CD4-positive, alpha-beta T cell treated with Interleukin-21 for 1 hour (primary cell): ENCODE measurements around the gene PMFBP1.

Experiments used
- DNase-seq: peaks from one replicate; pipeline ENCODE4 v3.0.0-alpha.2; 2020

Gene PMFBP1

GRCh38 chr16:72187551-72187950 lies 15.6 kb upstream of the PMFBP1 start:
- DNase-seq = no peak

GRCh38 chr16:72182976-72183375 lies 11.0 kb upstream of the PMFBP1 start:
- DNase-seq = peak; percentile 19

GRCh38 chr16:72179204-72179970 lies 7.4 kb upstream of the PMFBP1 start:
- DNase-seq = no peak

- DNase-seq = no peak
Measured at GRCh38 chr16:72174726-72175125, 2.8 kb upstream of the PMFBP1 start.

- DNase-seq = no peak
Measured at GRCh38 chr16:72173997-72174396, 2.0 kb upstream of the PMFBP1 start.

GRCh38 chr16:72171236-72171635 lies 719 bp downstream of the PMFBP1 start:
- no peak for DNase-seq

GRCh38 chr16:72169708-72170107 lies 2.2 kb downstream of the PMFBP1 start:
- DNase-seq = no peak

GRCh38 chr16:72168365-72168764 lies 3.6 kb downstream of the PMFBP1 start:
- no peak for DNase-seq

GRCh38 chr16:72166954-72167561 lies 4.9 kb downstream of the PMFBP1 start:
- DNase-seq = no peak

- no peak for DNase-seq
Measured at GRCh38 chr16:72166151-72166550, 5.8 kb downstream of the PMFBP1 start.

- no peak for DNase-seq
Measured at GRCh38 chr16:72164691-72165090, 7.3 kb downstream of the PMFBP1 start.

GRCh38 chr16:72162105-72162692 lies 9.8 kb downstream of the PMFBP1 start:
- DNase-seq = no peak

GRCh38 chr16:72159801-72160200 lies 12.2 kb downstream of the PMFBP1 start:
- no peak for DNase-seq

GRCh38 chr16:72159386-72159785 lies 12.6 kb downstream of the PMFBP1 start:
- DNase-seq = no peak

- DNase-seq = no peak
Measured at GRCh38 chr16:72149676-72150464, 22.1 kb downstream of the PMFBP1 start.

GRCh38 chr16:72142476-72142875 lies 29.5 kb downstream of the PMFBP1 start:
- DNase-seq = no peak

- DNase-seq = no peak
Measured at GRCh38 chr16:72139908-72140307, 32.0 kb downstream of the PMFBP1 start.

GRCh38 chr16:72138064-72138572 lies 33.8 kb downstream of the PMFBP1 start:
- no peak for DNase-seq

GRCh38 chr16:72137380-72138063 lies 34.4 kb downstream of the PMFBP1 start:
- no peak for DNase-seq

- no peak for DNase-seq
Measured at GRCh38 chr16:72134507-72134906, 37.4 kb downstream of the PMFBP1 start.

- DNase-seq = no peak
Measured at GRCh38 chr16:72132726-72133125, 39.2 kb downstream of the PMFBP1 start.

- no peak for DNase-seq
Measured at GRCh38 chr16:72131036-72131435, 40.9 kb downstream of the PMFBP1 start.
